Keratinocyte (primary cell): ENCODE measurements around the gene LHCGR. TPM values are rescaled to one million over a fixed set of nuclear protein-coding genes. Genes with fewer than 3 reads are reported as not detected.

Experiments used
- DNase-seq: peaks from one replicate; pipeline ENCODE4 v3.0.0-alpha.2; 2011; ENCODE audit warnings: low read depth, missing footprints, low spot score
- FAIRE-seq: peaks from 2 replicates; lab custom pipeline; 2011; peaks lifted over from hg19 to GRCh38; lab: Jason Lieb, UNC
- H2AFZ ChIP-seq: 2 replicates; pipeline ENCODE4 v1.6.0; 2012; ENCODE audit warnings: low read length, control low read depth, inconsistent platforms; ENCODE audit not compliant: control insufficient read depth
- H3K27ac ChIP-seq: 2 replicates; pipeline ENCODE4 v1.5.1; 2011; ENCODE audit warnings: low read length; ENCODE audit not compliant: control insufficient read depth, insufficient read depth
- H3K27me3 ChIP-seq: 3 replicates; pipeline ENCODE4 v1.6.0; 2011; ENCODE audit warnings: low read length; ENCODE audit not compliant: control insufficient read depth, insufficient read depth; ENCODE audit errors: extremely low read depth
- H3K36me3 ChIP-seq, 2 experiments: 2 replicates in 1 of 2; 3 replicates in 1 of 2; pipeline ENCODE4 v1.5.1; 2011; ENCODE audit warnings: low read length in 2 of 2, mild to moderate bottlenecking in 1 of 2; ENCODE audit not compliant: control insufficient read depth in 2 of 2, insufficient read depth in 2 of 2; ENCODE audit errors: extremely low read depth in 1 of 2
- H3K4me1 ChIP-seq: 3 replicates; pipeline ENCODE4 v1.5.1; 2011; ENCODE audit warnings: low read length; ENCODE audit not compliant: control insufficient read depth, insufficient read depth; ENCODE audit errors: extremely low read depth
- H3K4me2 ChIP-seq: 3 replicates; pipeline ENCODE4 v1.6.0; 2011; ENCODE audit warnings: low read depth, low read length; ENCODE audit not compliant: control insufficient read depth, insufficient read depth; ENCODE audit errors: extremely low read depth
- H3K4me3 ChIP-seq, 3 experiments: fragments of 200-600 bp in 1 of 3; sonication (generic) in 1 of 3; 2 replicates in 2 of 3; 3 replicates in 1 of 3; pipeline ENCODE4 v1.5.1; 2011 to 2016; ENCODE audit warnings: low read length in 3 of 3, mild to moderate bottlenecking in 3 of 3, control low read depth in 2 of 3, inconsistent platforms in 1 of 3, low read depth in 1 of 3, mixed read lengths in 1 of 3, mixed run types in 1 of 3, moderate library complexity in 1 of 3; ENCODE audit not compliant: control insufficient read depth in 2 of 3, insufficient read depth in 2 of 3; ENCODE audit errors: extremely low read depth in 1 of 3
- H3K79me2 ChIP-seq: 2 replicates; pipeline ENCODE4 v1.6.0; 2012; ENCODE audit warnings: low read length; ENCODE audit not compliant: control insufficient read depth, insufficient read depth
- H3K9ac ChIP-seq: 3 replicates; pipeline ENCODE4 v1.6.0; 2011; ENCODE audit warnings: low read length; ENCODE audit not compliant: control insufficient read depth, insufficient read depth; ENCODE audit errors: extremely low read depth
- H3K9me1 ChIP-seq: 3 replicates; pipeline ENCODE4 v1.6.0; 2011; ENCODE audit warnings: low read length; ENCODE audit not compliant: control insufficient read depth, insufficient read depth; ENCODE audit errors: extremely low read depth
- H3K9me3 ChIP-seq: 2 replicates; pipeline ENCODE4 v1.5.1; 2012; ENCODE audit warnings: low read depth, low read length; ENCODE audit not compliant: control insufficient read depth
- H4K20me1 ChIP-seq: 3 replicates; pipeline ENCODE4 v1.6.0; 2011; ENCODE audit warnings: low read length; ENCODE audit not compliant: control insufficient read depth, insufficient read depth; ENCODE audit errors: extremely low read depth
- CTCF ChIP-seq, 3 experiments: IDR thresholded peaks in 1 of 3; conservative IDR thresholded peaks in 1 of 3; optimal IDR thresholded peaks in 1 of 3; 2 replicates in 2 of 3; 3 replicates in 1 of 3; pipeline versions ENCODE3 to v1.5.1; 2011; ENCODE audit warnings: low read length in 3 of 3, mild to moderate bottlenecking in 3 of 3, moderate library complexity in 2 of 3, control low read depth in 1 of 3, inconsistent platforms in 1 of 3; ENCODE audit not compliant: insufficient read depth in 2 of 3; ENCODE audit errors: extremely low read depth in 1 of 3
- EZH2 ChIP-seq: IDR thresholded peaks from one replicate; pipeline ENCODE4 v1.6.1; 2012; ENCODE audit warnings: inconsistent platforms, mild to moderate bottlenecking, low read length, moderate library complexity
- dilution Hi-C: fragments of 300-500 bp; cut with MboI; formaldehyde crosslinking; loops from one replicate; pipeline ENCODE4 v1.7.0; 2020; ENCODE audit warnings: low sequenced_read_pairs; ENCODE audit not compliant: extremely low pct_ligation_motif_present
- polyA plus RNA-seq, 5 experiments: library from polyadenylated mRNA; depleted of rRNA in 3 of 5; stranded (reverse) in 3 of 5; stranded (forward) in 1 of 5; unstranded in 1 of 5; fragments of >200 nt; gene quantifications; 1 replicate in 1 of 5; 2 replicates in 3 of 5; 3 replicates in 1 of 5; pipeline versions ENCODE4 v1.2.1 to v1.2.3, GENCODE V29; 2011 to 2012; ENCODE audit warnings: missing spikeins in 2 of 5, low read depth in 1 of 5, low replicate concordance in 1 of 5

Gene LHCGR
- polyA plus RNA-seq, 1 donor (not counting 4 experiments of a cell fraction or from before 2014, with no cell fraction given), result not detected

GRCh38 chr2:48722391-48722790 lies 33.1 kb downstream of the LHCGR start:
- dilution Hi-C loops, result no loop called here
- Histone ChIP-seq H3K27ac (no peak overlapping the region), H3K4me3 (no peak overlapping the region), H2AFZ (no peak overlapping the region), H3K4me1 (no peaks in the 10 kb centered on the region), H3K4me2 (no peak overlapping the region), H3K27me3 (no peaks in the 10 kb centered on the region), H4K20me1 (no peaks in the 10 kb centered on the region), H3K9me1 (no peaks in the 10 kb centered on the region), H3K36me3 (no peaks in the 10 kb centered on the region), H3K9me3 (no peaks in the 10 kb centered on the region), H3K79me2 (no peaks in the 10 kb centered on the region), H3K9ac (no peak overlapping the region)
- DNase-seq (no peak), FAIRE-seq (no peak)
- TF ChIP-seq CTCF (optimal IDR thresholded peaks at IDR 0.05 in 1 of 3, IDR thresholded peaks at IDR 0.05 in 1 of 3, conservative IDR thresholded peaks at IDR 0.05 in 1 of 3; ENCODE audit: extremely low read depth in 1 of 3, insufficient read depth in 2 of 3, low read length in 3 of 3) (no peak), EZH2 (no peak)

GRCh38 chr2:48721158-48721557 lies 34.4 kb downstream of the LHCGR start:
- Histone ChIP-seq H3K27me3 (no peaks in the 10 kb centered on the region), H3K27ac (no peak overlapping the region), H3K79me2 (no peaks in the 10 kb centered on the region), H3K4me1 (no peaks in the 10 kb centered on the region), H3K36me3 (no peaks in the 10 kb centered on the region), H3K9me3 (no peaks in the 10 kb centered on the region), H3K4me3 (no peak overlapping the region), H3K4me2 (no peak overlapping the region), H2AFZ (no peak overlapping the region), H4K20me1 (no peaks in the 10 kb centered on the region), H3K9me1 (no peaks in the 10 kb centered on the region), H3K9ac (no peak overlapping the region)
- dilution Hi-C loops, result no loop called here
- DNase-seq, result no peak
- TF ChIP-seq EZH2 (no peak), CTCF (optimal IDR thresholded peaks at IDR 0.05 in 1 of 3, IDR thresholded peaks at IDR 0.05 in 1 of 3, conservative IDR thresholded peaks at IDR 0.05 in 1 of 3; ENCODE audit: extremely low read depth in 1 of 3, insufficient read depth in 2 of 3, low read length in 3 of 3) (no peak)
- no peak for FAIRE-seq
